ENCODE results near the gene ATG4B.

- TF ChIP-seq EZH2 (IDR thresholded peaks at IDR 0.05; ENCODE audit: insufficient read depth, poor library complexity, severe bottlenecking) (no peak), EZH2phosphoT487 (IDR thresholded peaks at IDR 0.05; ENCODE audit: insufficient read depth, low read depth) (no peak)
These were observed 1.4 kb downstream of the ATG4B start for GRCh38 chr2:241638940-241639339.
